HepG2 (cell line): Measurements from ENCODE around the gene CCDC88C. TPM values are rescaled to one million over a fixed set of nuclear protein-coding genes. Genes with fewer than 3 reads are reported as not detected.

Source experiments
- ATAC-seq: fragments of 200-7000 bp; cut with Tn5 transposase; 3 replicates; pipeline ENCODE4 v1.9.1; 2020; ENCODE audit warnings: mild to moderate bottlenecking, moderate library complexity
- BruUV-seq: library from RNA; stranded (reverse); fragments of 400-500 nt; replicated peaks from 2 replicates; lab custom pipeline; 2021; lab: Mats Ljungman, UMichigan
- CTCF ChIA-PET: fragments of 300-600 bp; formaldehyde crosslinking; extraction: SDS; loops from one replicate; lab custom pipeline; 2021; ENCODE audit warnings: low total read pairs, inconsistent platforms, low intra/inter-chr PET ratio; lab: Yijun Ruan, JAX
- POLR2A ChIA-PET: fragments of 350-600 bp; sonication (Branson Sonifier 250); formaldehyde crosslinking; loops from one replicate; lab custom pipeline; 2020; ENCODE audit warnings: antibody characterized with exemption, inconsistent platforms; lab: Yijun Ruan, JAX
- DNase-seq: peaks from one replicate; pipeline ENCODE4 v3.0.0-alpha.2; 2015; ENCODE audit warnings: low spot score
- FAIRE-seq: peaks from 3 replicates; lab custom pipeline; 2011; peaks lifted over from hg19 to GRCh38; lab: Jason Lieb, UNC
- H2AFZ ChIP-seq: one replicate; pipeline ENCODE4 v1.6.1; 2011; ENCODE audit warnings: low read length, inconsistent platforms
- H3K27ac ChIP-seq: fragments of 300-600 bp; 3 replicates; pipeline ENCODE4 v1.8.0; 2011; ENCODE audit warnings: mixed run types, mild to moderate bottlenecking, mixed read lengths, low read length, inconsistent platforms; ENCODE audit not compliant: insufficient read depth; ENCODE audit errors: extremely low read length
- H3K27me3 ChIP-seq, 2 experiments: fragments of 200-600 bp in 1 of 2; 2 replicates in 1 of 2; 3 replicates in 1 of 2; pipeline versions ENCODE4 v1.6.0 to v1.8.0; 2011; ENCODE audit warnings: low read length in 2 of 2, mild to moderate bottlenecking in 2 of 2, moderate library complexity in 2 of 2, inconsistent platforms in 1 of 2; ENCODE audit not compliant: insufficient read depth in 2 of 2, control insufficient read depth in 1 of 2
- H3K36me3 ChIP-seq, 2 experiments: fragments of 200-600 bp in 1 of 2; replicated peaks in 1 of 2; 2 replicates in 1 of 2; 3 replicates in 1 of 2; pipeline versions ENCODE4 v1.5.1 to v1.8.0; 2011; ENCODE audit warnings: low read length in 2 of 2, inconsistent platforms in 1 of 2; ENCODE audit not compliant: insufficient read depth in 2 of 2, control insufficient read depth in 1 of 2
- H3K4me1 ChIP-seq: 2 replicates; pipeline ENCODE4 v1.5.1; 2012; ENCODE audit warnings: low read length, inconsistent platforms; ENCODE audit not compliant: insufficient read depth
- H3K4me2 ChIP-seq: 2 replicates; pipeline ENCODE4 v1.6.0; 2011; ENCODE audit warnings: low read depth, low read length, inconsistent platforms
- H3K4me3 ChIP-seq, 3 experiments: fragments of 200-600 bp in 1 of 3; sonication (generic), shearing (Covaris generic) in 1 of 3; replicated peaks in 1 of 3; 2 replicates each; pipeline ENCODE4 v1.5.1; 2011 to 2016; ENCODE audit warnings: low read length in 3 of 3, inconsistent platforms in 2 of 3, low read depth in 2 of 3, mild to moderate bottlenecking in 2 of 3, control low read depth in 1 of 3, mixed read lengths in 1 of 3; ENCODE audit not compliant: insufficient read depth in 1 of 3
- H3K79me2 ChIP-seq: one replicate; pipeline ENCODE4 v1.6.1; 2011; ENCODE audit warnings: low read length, inconsistent platforms; ENCODE audit not compliant: insufficient read depth
- H3K9ac ChIP-seq: 2 replicates; pipeline ENCODE4 v1.6.0; 2011; ENCODE audit warnings: mild to moderate bottlenecking, low read depth, low read length, inconsistent platforms; ENCODE audit not compliant: insufficient read depth
- H3K9me3 ChIP-seq: 2 replicates; pipeline ENCODE4 v1.5.1; 2012; ENCODE audit warnings: mild to moderate bottlenecking, low read length
- H4K20me1 ChIP-seq: 2 replicates; pipeline ENCODE4 v1.6.0; 2011; ENCODE audit warnings: inconsistent platforms, mild to moderate bottlenecking, low read length, moderate library complexity; ENCODE audit not compliant: insufficient read depth
- DNMT1 ChIP-seq: sonication (generic); formaldehyde crosslinking; IDR thresholded peaks from 2 replicates; pipeline ENCODE4 v1.5.1; 2020; ENCODE audit warnings: mild to moderate bottlenecking, missing genetic modification reagents
- JUND ChIP-seq: sonication (generic); formaldehyde crosslinking; IDR thresholded peaks from 2 replicates; pipeline ENCODE4 v1.8.0; 2022; ENCODE audit warnings: mild to moderate bottlenecking, missing genetic modification reagents
- MYC ChIP-seq: sonication (generic); formaldehyde crosslinking; IDR thresholded peaks from 2 replicates; pipeline ENCODE4 v1.9.0; 2021; ENCODE audit warnings: missing genetic modification reagents, borderline replicate concordance
- NR2F1 ChIP-seq, 2 experiments: fragments of 450-650 bp in 1 of 2; formaldehyde crosslinking in 1 of 2; IDR thresholded peaks; 2 replicates each; pipeline versions ENCODE4 v1.5.0 to v1.6.1; 2016 to 2020; ENCODE audit warnings: mild to moderate bottlenecking in 1 of 2, missing compliant biosample characterization in 1 of 2, missing genetic modification reagents in 1 of 2, moderate library complexity in 1 of 2
- YY1 ChIP-seq: IDR thresholded peaks from 2 replicates; pipeline ENCODE4 v1.6.1; 2011; ENCODE audit warnings: low read length, low read depth, moderate library complexity, mild to moderate bottlenecking; ENCODE audit not compliant: insufficient read depth, insufficient replicate concordance
- ZFP91 ChIP-seq: sonication (generic); formaldehyde crosslinking; IDR thresholded peaks from 2 replicates; pipeline ENCODE4 v1.9.0; 2022; ENCODE audit warnings: missing genetic modification reagents, mild to moderate bottlenecking, borderline replicate concordance
- ZNF337 ChIP-seq: sonication (generic); formaldehyde crosslinking; IDR thresholded peaks from 2 replicates; pipeline ENCODE4 v1.5.1; 2020; ENCODE audit warnings: missing genetic modification reagents, low read depth, mild to moderate bottlenecking, borderline replicate concordance
- WGBS: methylation state at CpG from one replicate; pipeline ENCODE4 v1.1.6; 2017; ENCODE audit warnings: low lambda C conversion rate; 5-methylcytosine and 5-hydroxymethylcytosine counted together
- in situ Hi-C: cut with HindIII; loops from 2 replicates; pipeline ENCODE4 v1.10.0; 2017; ENCODE audit warnings: low pct_unique_long_range_greater_than_20kb; ENCODE audit not compliant: extremely low pct_ligation_motif_present
- intact Hi-C: fragments of 100-400 bp; cut with micrococcal nuclease; formaldehyde crosslinking; loops from one replicate; pipeline ENCODE4 v1.10.0; 2022; ENCODE audit not compliant: unreplicated experiment
- polyA plus RNA-seq, 8 experiments: library from polyadenylated mRNA; depleted of rRNA in 3 of 8; stranded (reverse) in 7 of 8; unstranded in 1 of 8; fragments of >200 nt; fragmentation: Illumina TruSeq in 4 of 8; extraction: Trizol in 4 of 8; gene quantifications; 2 replicates each; pipeline versions ENCODE4 v1.2.1 to v1.2.3, GENCODE V29; 2011 to 2016; ENCODE audit warnings: low read depth in 4 of 8, missing spikeins in 1 of 8, mixed read lengths in 1 of 8; ENCODE audit not compliant: insufficient read depth in 1 of 8
- total RNA-seq, 5 experiments: library from RNA; depleted of rRNA; stranded (reverse); fragments of >200 nt; fragmentation: Illumina TruSeq; extraction: Trizol; gene quantifications; 2 replicates each; pipeline ENCODE4 v1.2.3, GENCODE V29; 2016; ENCODE audit warnings: low read depth in 1 of 5
- TF ChIP-seq, protein P1 (sequence below): sonication (generic); formaldehyde crosslinking; IDR thresholded peaks from 2 replicates; pipeline ENCODE4 v1.4.0; 2020; ENCODE audit warnings: mild to moderate bottlenecking, missing genetic modification reagents
- TF ChIP-seq, protein P2 (sequence below): sonication (generic); formaldehyde crosslinking; IDR thresholded peaks from 2 replicates; pipeline ENCODE4 v1.9.0; 2021; ENCODE audit warnings: missing genetic modification reagents, borderline replicate concordance

CCDC88C gene
- total and polyA plus RNA-seq, 2 of the 13 experiments (the other 11 are each of a cell fraction or from before 2014, with no cell fraction given) = 3.6 to 11.7 TPM

- CTCF ChIA-PET = no interaction called here
- H4K20me1 ChIP-seq = no peaks in the 10 kb centered on the region
- peaks cover 0 to 7% of the 10 kb centered on the region in 2 experiments; a peak in 1 of 5 replicates for H3K36me3 ChIP-seq
- DNase-seq (no peak), ATAC-seq (no peak), FAIRE-seq (no peak)
- POLR2A ChIA-PET = no interaction called here
- H3K79me2 ChIP-seq = no peaks in the 10 kb centered on the region
- no peak overlapping the region for H2AFZ ChIP-seq
- intact Hi-C loops (no loop called here), in situ Hi-C loops (no loop called here)
- H3K27ac ChIP-seq = no peak overlapping the region
- 0 out of 2 replicates have a peak, but pooled peaks cover 7% of the 10 kb centered on the region for H3K4me1 ChIP-seq
- H3K27me3 ChIP-seq = no peaks in the 10 kb centered on the region
- BruUV-seq = no TSS peak
- no peak for TF ChIP-seq JUND
- TF ChIP-seq NR2F1 (CRISPR knock-in tag; IDR thresholded peaks at IDR 0.05) = no peak
- TF ChIP-seq ZFP91 (CRISPR knock-in tag) = no peak
- TF ChIP-seq, protein P1, sequence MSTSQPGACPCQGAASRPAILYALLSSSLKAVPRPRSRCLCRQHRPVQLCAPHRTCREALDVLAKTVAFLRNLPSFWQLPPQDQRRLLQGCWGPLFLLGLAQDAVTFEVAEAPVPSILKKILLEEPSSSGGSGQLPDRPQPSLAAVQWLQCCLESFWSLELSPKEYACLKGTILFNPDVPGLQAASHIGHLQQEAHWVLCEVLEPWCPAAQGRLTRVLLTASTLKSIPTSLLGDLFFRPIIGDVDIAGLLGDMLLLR = no peak
- TF ChIP-seq, protein P2, sequence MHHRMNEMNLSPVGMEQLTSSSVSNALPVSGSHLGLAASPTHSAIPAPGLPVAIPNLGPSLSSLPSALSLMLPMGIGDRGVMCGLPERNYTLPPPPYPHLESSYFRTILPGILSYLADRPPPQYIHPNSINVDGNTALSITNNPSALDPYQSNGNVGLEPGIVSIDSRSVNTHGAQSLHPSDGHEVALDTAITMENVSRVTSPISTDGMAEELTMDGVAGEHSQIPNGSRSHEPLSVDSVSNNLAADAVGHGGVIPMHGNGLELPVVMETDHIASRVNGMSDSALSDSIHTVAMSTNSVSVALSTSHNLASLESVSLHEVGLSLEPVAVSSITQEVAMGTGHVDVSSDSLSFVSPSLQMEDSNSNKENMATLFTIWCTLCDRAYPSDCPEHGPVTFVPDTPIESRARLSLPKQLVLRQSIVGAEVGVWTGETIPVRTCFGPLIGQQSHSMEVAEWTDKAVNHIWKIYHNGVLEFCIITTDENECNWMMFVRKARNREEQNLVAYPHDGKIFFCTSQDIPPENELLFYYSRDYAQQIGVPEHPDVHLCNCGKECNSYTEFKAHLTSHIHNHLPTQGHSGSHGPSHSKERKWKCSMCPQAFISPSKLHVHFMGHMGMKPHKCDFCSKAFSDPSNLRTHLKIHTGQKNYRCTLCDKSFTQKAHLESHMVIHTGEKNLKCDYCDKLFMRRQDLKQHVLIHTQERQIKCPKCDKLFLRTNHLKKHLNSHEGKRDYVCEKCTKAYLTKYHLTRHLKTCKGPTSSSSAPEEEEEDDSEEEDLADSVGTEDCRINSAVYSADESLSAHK (CRISPR knock-in tag) = no peak
- TF ChIP-seq MYC (CRISPR knock-in tag) = no peak
- no peak for TF ChIP-seq DNMT1 (CRISPR knock-in tag)
- no peak for TF ChIP-seq ZNF337 (CRISPR knock-in tag)
- TF ChIP-seq YY1 = no peak
- 100% methylated on average over 3 of the region's 10 CpGs for WGBS
- no peak overlapping the region for H3K4me3 ChIP-seq
- no peaks in the 10 kb centered on the region for H3K9me3 ChIP-seq
- H3K4me2 ChIP-seq = no peak overlapping the region
- H3K9ac ChIP-seq = no peak overlapping the region
Measured at GRCh38 chr14:91351512-91351862, 66.1 kb downstream of the CCDC88C start.
